Small intestine (tissue), 7 donors: Measurements from ENCODE around the gene KDM2B. TPM values are rescaled to one million over a fixed set of nuclear protein-coding genes. Genes with fewer than 3 reads are reported as not detected.
A peak's percentile ranks its signal among the peaks of the same experiment; 100 is the strongest.

Experiments
- DNase-seq, 2 donors: peaks; one replicate each; pipeline versions ENCODE4 v3.0.0 to v3.0.0-alpha.2; 2013
- FAIRE-seq: peaks from 2 replicates; lab custom pipeline; 2012; peaks lifted over from hg19 to GRCh38; lab: Jason Lieb, UNC
- H3K27ac ChIP-seq, 3 donors: one replicate each; pipeline ENCODE4 v1.5.1; 2013; ENCODE audit warnings: low read length in 2 of 3, mild to moderate bottlenecking in 2 of 3, control low read depth in 1 of 3, inconsistent platforms in 1 of 3, low read depth in 1 of 3, moderate library complexity in 1 of 3
- H3K27me3 ChIP-seq, 3 donors: one replicate each; pipeline ENCODE4 v1.6.1; 2013; ENCODE audit warnings: low read length in 3 of 3, inconsistent platforms in 1 of 3; ENCODE audit not compliant: control insufficient read depth in 3 of 3, insufficient read depth in 3 of 3
- H3K36me3 ChIP-seq, 3 donors: one replicate each; pipeline ENCODE4 v1.6.1; 2013; ENCODE audit warnings: low read length in 3 of 3, inconsistent platforms in 1 of 3, low read depth in 1 of 3, mild to moderate bottlenecking in 1 of 3, moderate library complexity in 1 of 3; ENCODE audit not compliant: control insufficient read depth in 3 of 3, insufficient read depth in 2 of 3
- H3K4me1 ChIP-seq, 3 donors: one replicate each; pipeline ENCODE4 v1.6.1; 2013; ENCODE audit warnings: low read length in 2 of 3, inconsistent platforms in 1 of 3, low read depth in 1 of 3, mild to moderate bottlenecking in 1 of 3, moderate library complexity in 1 of 3; ENCODE audit not compliant: control insufficient read depth in 3 of 3, insufficient read depth in 2 of 3
- H3K4me3 ChIP-seq, 3 donors: one replicate each; pipeline ENCODE4 v1.5.1; 2013; ENCODE audit warnings: low read length in 3 of 3, control low read depth in 1 of 3, inconsistent platforms in 1 of 3, low read depth in 1 of 3, mild to moderate bottlenecking in 1 of 3, moderate library complexity in 1 of 3
- H3K9me3 ChIP-seq, 2 donors: one replicate each; pipeline ENCODE4 v1.6.1; 2013; ENCODE audit warnings: low read depth in 1 of 2, low read length in 1 of 2; ENCODE audit not compliant: control insufficient read depth in 2 of 2, insufficient read depth in 1 of 2
- WGBS, 3 donors: extraction: QIAGEN DNeasy Blood & Tissue Kit; methylation state at CpG; one replicate each; pipeline ENCODE4 v1.1.7; 2013; 5-methylcytosine and 5-hydroxymethylcytosine counted together
- polyA plus RNA-seq, 4 donors: library from polyadenylated mRNA; stranded (reverse) in 3 of 4; unstranded in 1 of 4; fragments of 200-250 nt in 3 of 4; fragments of 120-200 nt in 1 of 4; gene quantifications; one replicate each; pipeline versions ENCODE4 v1.2.1 to v1.2.3, GENCODE V29; 2013
- donor health status: healthy with polysubstance abuse.
- donor health status: control.
- donor health status: control.
- donor health status: Bipolar disorder and iron deficiency.
- donor health status: healthy.

The KDM2B gene
- polyA plus RNA-seq, 4 donors: 7.6 to 16.0 (median 11.8) TPM

- H3K27me3 ChIP-seq: no peaks in the 10 kb centered on the region
- H3K36me3 ChIP-seq: peaks cover 0 to 45% (median 0%) of the 10 kb centered on the region in 3 donors
- H3K9me3 ChIP-seq: no peaks in the 10 kb centered on the region
- FAIRE-seq (no peak), DNase-seq (peak; percentile 62 to 87)
- peaks cover 0 to 38% (median 8%) of the 10 kb centered on the region in 3 donors for H3K4me1 ChIP-seq
- H3K4me3 ChIP-seq: no peak overlapping the region
- peak overlapping the region in 1 of 3 donors; percentile 48 for H3K27ac ChIP-seq
- WGBS, 3 donors: 22 to 64% (median 46%) methylated on average over 11 of the region's 11 CpGs
Measured at GRCh38 chr12:121574025-121574424, 6.8 kb downstream of the KDM2B start.

- H3K27ac ChIP-seq: no peak overlapping the region
- H3K36me3 ChIP-seq: peaks cover 0 to 41% (median 0%) of the 10 kb centered on the region in 3 donors
- 90 to 95% (median 92%) methylated on average over 9 of the region's 9 CpGs for WGBS, 3 donors
- DNase-seq: no peak
- no peak overlapping the region for H3K4me3 ChIP-seq
- no peaks in the 10 kb centered on the region for H3K27me3 ChIP-seq
- H3K9me3 ChIP-seq: no peaks in the 10 kb centered on the region
- peaks cover 0 to 24% (median 3%) of the 10 kb centered on the region in 3 donors for H3K4me1 ChIP-seq
- FAIRE-seq: no peak
Measured at GRCh38 chr12:121571920-121572319, 8.9 kb downstream of the KDM2B start.

- peaks cover 0 to 39% (median 0%) of the 10 kb centered on the region in 3 donors for H3K36me3 ChIP-seq
- H3K4me1 ChIP-seq: peaks cover 0 to 18% (median 3%) of the 10 kb centered on the region in 3 donors
- H3K27me3 ChIP-seq: no peaks in the 10 kb centered on the region
- H3K9me3 ChIP-seq: no peaks in the 10 kb centered on the region
- 82 to 93% (median 93%) methylated on average over 5 of the region's 5 CpGs for WGBS, 3 donors
- H3K27ac ChIP-seq: no peak overlapping the region
- no peak for DNase-seq
- no peak for FAIRE-seq
- no peak overlapping the region for H3K4me3 ChIP-seq
Measured at GRCh38 chr12:121570467-121571283, 10.1 kb downstream of the KDM2B start.

GRCh38 chr12:121568971-121569751, 11.7 kb downstream of the KDM2B start:
- 58 to 71% (median 68%) methylated on average over 13 of the region's 13 CpGs for WGBS, 3 donors
- FAIRE-seq: no peak
- H3K27ac ChIP-seq: peak overlapping the region in 2 of 3 donors; percentile 5 to 31

GRCh38 chr12:121568518-121568917, 12.3 kb downstream of the KDM2B start:
- DNase-seq (no peak), FAIRE-seq (no peak)
- Histone ChIP-seq H3K27ac (peak overlapping the region in 1 of 3 donors; percentile 3), H3K27me3 (no peaks in the 10 kb centered on the region), H3K4me3 (no peak overlapping the region), H3K9me3 (no peaks in the 10 kb centered on the region), H3K36me3 (peaks cover 0 to 26% (median 0%) of the 10 kb centered on the region in 3 donors), H3K4me1 (peaks cover 0 to 4% (median 0%) of the 10 kb centered on the region in 3 donors)
- 58 to 84% (median 78%) methylated on average over 7 of the region's 7 CpGs for WGBS, 3 donors

More at GRCh38 chr12:121568971-121569751, 11.7 kb downstream of the KDM2B start:
- Histone ChIP-seq H3K4me1 (peaks cover 0 to 10% (median 0%) of the 10 kb centered on the region in 3 donors), H3K4me3 (no peak overlapping the region), H3K36me3 (peaks cover 0 to 30% (median 0%) of the 10 kb centered on the region in 3 donors), H3K9me3 (no peaks in the 10 kb centered on the region), H3K27me3 (no peaks in the 10 kb centered on the region)
- peak in 1 of 2 donors; percentile 43 for DNase-seq

- H3K27ac ChIP-seq: no peak overlapping the region
- FAIRE-seq: no peak
- WGBS, 3 donors: 59 to 76% (median 64%) methylated on average over 7 of the region's 7 CpGs
Measured at GRCh38 chr12:121565076-121565475, 15.7 kb downstream of the KDM2B start.

GRCh38 chr12:121562488-121562887, 18.3 kb downstream of the KDM2B start:
- Histone ChIP-seq H3K27ac (no peak overlapping the region), H3K27me3 (no peaks in the 10 kb centered on the region), H3K36me3 (peaks cover 0 to 34% (median 0%) of the 10 kb centered on the region in 3 donors), H3K4me3 (no peak overlapping the region), H3K4me1 (peaks cover 0 to 4% (median 0%) of the 10 kb centered on the region in 3 donors), H3K9me3 (no peaks in the 10 kb centered on the region)
- FAIRE-seq (no peak), DNase-seq (no peak)
- 12 to 57% (median 25%) methylated on average over 1 of the region's 1 CpG for WGBS, 3 donors

More at GRCh38 chr12:121565076-121565475, 15.7 kb downstream of the KDM2B start:
- no peaks in the 10 kb centered on the region for H3K9me3 ChIP-seq
- H3K4me3 ChIP-seq: no peak overlapping the region
- H3K27me3 ChIP-seq: no peaks in the 10 kb centered on the region
- no peak for DNase-seq
- peaks cover 0 to 4% (median 0%) of the 10 kb centered on the region in 3 donors for H3K4me1 ChIP-seq
- peaks cover 0 to 32% (median 0%) of the 10 kb centered on the region in 3 donors for H3K36me3 ChIP-seq

- 83 to 94% (median 93%) methylated on average over 16 of the region's 16 CpGs for WGBS, 3 donors
- Histone ChIP-seq H3K36me3 (peaks cover 0 to 39% (median 0%) of the 10 kb centered on the region in 3 donors), H3K4me1 (peaks cover 0 to 4% (median 0%) of the 10 kb centered on the region in 3 donors), H3K27me3 (no peaks in the 10 kb centered on the region), H3K4me3 (no peak overlapping the region), H3K27ac (no peak overlapping the region), H3K9me3 (no peaks in the 10 kb centered on the region)
- FAIRE-seq (no peak), DNase-seq (no peak)
Measured at GRCh38 chr12:121561009-121561395, 19.8 kb downstream of the KDM2B start.
